K562 (cell line): ENCODE measurements around the gene OXT. TPM values are rescaled to one million over a fixed set of nuclear protein-coding genes. Genes with fewer than 3 reads are reported as not detected.

Source experiments
- CC2D1A ChIP-seq: fragments of 450-650 bp; IDR thresholded peaks from 2 replicates; pipeline ENCODE4 v1.6.1; 2017; ENCODE audit warnings: mild to moderate bottlenecking
- COPS2 ChIP-seq: fragments of 450-650 bp; conservative IDR thresholded peaks from 2 replicates; pipeline ENCODE4 v1.6.1; 2016; ENCODE audit warnings: mild to moderate bottlenecking, moderate library complexity
- E2F3 ChIP-seq: fragments of 250-450 bp; sonication (Bioruptor Pico); IDR thresholded peaks from 2 replicates; pipeline ENCODE4 v1.4.0; 2020; ENCODE audit warnings: mild to moderate bottlenecking
- EP400 ChIP-seq: fragments of 450-650 bp; IDR thresholded peaks from 2 replicates; pipeline ENCODE4 v1.6.1; 2017; ENCODE audit warnings: antibody characterized with exemption, mild to moderate bottlenecking, moderate library complexity
- GATAD2A ChIP-seq: fragments of 450-650 bp; IDR thresholded peaks from 2 replicates; pipeline ENCODE4 v1.6.1; 2017
- HSF4 ChIP-seq: fragments of 250-450 bp; sonication (Bioruptor Pico); IDR thresholded peaks from 2 replicates; pipeline ENCODE4 v2.1.2; 2022; ENCODE audit warnings: mild to moderate bottlenecking, moderate library complexity, borderline replicate concordance
- KDM5B ChIP-seq: fragments of 200-600 bp; sonication (generic); IDR thresholded peaks from 2 replicates; pipeline ENCODE4 v1.6.1; 2012; ENCODE audit warnings: low read depth, mild to moderate bottlenecking, moderate library complexity, low read length, control low read depth, inconsistent platforms; ENCODE audit not compliant: insufficient replicate concordance
- NR3C1 ChIP-seq: sonication (generic); formaldehyde crosslinking; IDR thresholded peaks from 2 replicates; pipeline ENCODE4 v1.8.1; 2022; ENCODE audit warnings: missing genetic modification reagents
- SRSF7 ChIP-seq: fragments of 200-400 bp; formaldehyde crosslinking; optimal IDR thresholded peaks from 2 replicates; pipeline ENCODE3; 2017; ENCODE audit warnings: mild to moderate bottlenecking, low read depth, low read length
- STAT5B ChIP-seq: fragments of 250-450 bp; sonication (Bioruptor Pico); IDR thresholded peaks from 2 replicates; pipeline ENCODE4 v1.8.0; 2021; ENCODE audit warnings: mild to moderate bottlenecking, inconsistent platforms
- ZBTB7A ChIP-seq: IDR thresholded peaks from 2 replicates; pipeline ENCODE4 v1.6.1; 2011; ENCODE audit warnings: low read depth, mild to moderate bottlenecking, low read length, moderate library complexity, borderline replicate concordance; ENCODE audit not compliant: control insufficient read depth
- ZNF408 ChIP-seq: fragments of 250-450 bp; sonication (Bioruptor Pico); IDR thresholded peaks from 2 replicates; pipeline ENCODE4 v1.4.0; 2020; ENCODE audit warnings: low read depth, mild to moderate bottlenecking, moderate library complexity
- polyA plus RNA-seq, 8 experiments: library from polyadenylated mRNA; depleted of rRNA in 4 of 8; stranded (reverse) in 5 of 8; unstranded in 3 of 8; fragments of >200 nt; fragmentation: Nextera tagmentation in 2 of 8; fragmentation: Illumina TruSeq in 1 of 8; extraction: Ambion mirVana in 2 of 8; extraction: Trizol in 1 of 8; gene quantifications; 2 replicates each; pipeline versions ENCODE4 v1.2.1 to v1.2.3, GENCODE V29; 2011 to 2014; ENCODE audit warnings: inconsistent platforms in 1 of 8, missing spikeins in 1 of 8
- total RNA-seq, 7 experiments: library from RNA; depleted of rRNA in 6 of 7; stranded (reverse); fragments of >200 nt in 6 of 7; fragmentation: Illumina TruSeq in 2 of 7; extraction: Trizol in 2 of 7; gene quantifications; 2 replicates each; pipeline versions ENCODE4 v1.2.1 to v1.2.3, GENCODE V29; 2011 to 2021; ENCODE audit warnings: low replicate concordance in 1 of 7
- TF ChIP-seq, protein P1 (sequence below): sonication (generic); formaldehyde crosslinking; IDR thresholded peaks from 2 replicates; pipeline ENCODE4 v1.8.0; 2023; ENCODE audit warnings: missing genetic modification reagents, mild to moderate bottlenecking, borderline replicate concordance
- TF ChIP-seq, protein P2 (sequence below), 2 experiments: fragments of 200-800 bp in 1 of 2; sonication (Bioruptor generic) in 1 of 2; sonication (generic) in 1 of 2; formaldehyde crosslinking in 1 of 2; IDR thresholded peaks in 1 of 2; conservative IDR thresholded peaks in 1 of 2; 2 replicates each; pipeline versions ENCODE4 v1.5.0 to v1.6.1; 2016 to 2020; ENCODE audit warnings: missing compliant biosample characterization in 1 of 2, missing genetic modification characterization in 1 of 2, missing genetic modification reagents in 1 of 2
- TF ChIP-seq, protein P3 (sequence below): fragments of 450-650 bp; formaldehyde crosslinking; IDR thresholded peaks from 2 replicates; pipeline ENCODE4 v1.4.0; 2020; ENCODE audit warnings: mild to moderate bottlenecking, moderate library complexity

Gene OXT
- total and polyA plus RNA-seq, 9 of the 15 experiments (the other 6 are each of a cell fraction or from before 2014, with no cell fraction given) = not detected

DNA sequence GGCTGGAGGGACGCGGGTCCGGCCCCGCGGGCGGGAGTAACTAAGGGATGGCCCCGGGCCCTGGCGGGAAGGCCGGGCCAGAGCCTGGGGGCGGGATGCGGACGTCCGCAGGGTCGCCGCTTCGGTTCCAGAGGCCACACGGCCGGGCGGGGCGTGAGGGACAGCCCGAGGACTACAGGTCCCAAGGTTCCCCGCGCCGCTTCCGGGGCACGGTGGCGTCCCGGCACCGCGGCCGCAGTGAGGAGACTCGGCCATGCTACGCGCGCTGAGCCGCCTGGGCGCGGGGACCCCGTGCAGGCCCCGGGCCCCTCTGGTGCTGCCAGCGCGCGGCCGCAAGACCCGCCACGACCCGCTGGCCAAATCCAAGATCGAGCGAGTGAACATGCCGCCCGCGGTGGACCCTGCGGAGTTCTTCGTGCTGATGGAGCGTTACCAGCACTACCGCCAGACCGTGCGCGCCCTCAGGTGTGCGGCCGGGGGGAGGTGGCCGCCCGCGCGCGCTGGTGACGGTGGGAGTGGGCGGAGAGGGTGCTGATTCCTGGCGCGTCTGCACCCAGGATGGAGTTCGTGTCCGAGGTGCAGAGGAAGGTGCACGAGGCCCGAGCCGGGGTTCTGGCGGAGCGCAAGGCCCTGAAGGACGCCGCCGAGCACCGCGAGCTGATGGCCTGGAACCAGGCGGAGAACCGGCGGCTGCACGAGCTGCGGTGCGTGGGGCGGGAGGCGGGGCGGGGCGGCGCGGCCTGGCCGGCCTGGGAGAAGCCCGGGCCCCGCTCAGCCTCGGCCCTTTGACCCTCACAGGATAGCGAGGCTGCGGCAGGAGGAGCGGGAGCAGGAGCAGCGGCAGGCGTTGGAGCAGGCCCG, 25.4 kb upstream of the OXT start, which contains the start of gene MRPS26 (continued):
- TF ChIP-seq CC2D1A = no peak
- peak; percentile 79 for TF ChIP-seq EP400
- TF ChIP-seq, protein P1, sequence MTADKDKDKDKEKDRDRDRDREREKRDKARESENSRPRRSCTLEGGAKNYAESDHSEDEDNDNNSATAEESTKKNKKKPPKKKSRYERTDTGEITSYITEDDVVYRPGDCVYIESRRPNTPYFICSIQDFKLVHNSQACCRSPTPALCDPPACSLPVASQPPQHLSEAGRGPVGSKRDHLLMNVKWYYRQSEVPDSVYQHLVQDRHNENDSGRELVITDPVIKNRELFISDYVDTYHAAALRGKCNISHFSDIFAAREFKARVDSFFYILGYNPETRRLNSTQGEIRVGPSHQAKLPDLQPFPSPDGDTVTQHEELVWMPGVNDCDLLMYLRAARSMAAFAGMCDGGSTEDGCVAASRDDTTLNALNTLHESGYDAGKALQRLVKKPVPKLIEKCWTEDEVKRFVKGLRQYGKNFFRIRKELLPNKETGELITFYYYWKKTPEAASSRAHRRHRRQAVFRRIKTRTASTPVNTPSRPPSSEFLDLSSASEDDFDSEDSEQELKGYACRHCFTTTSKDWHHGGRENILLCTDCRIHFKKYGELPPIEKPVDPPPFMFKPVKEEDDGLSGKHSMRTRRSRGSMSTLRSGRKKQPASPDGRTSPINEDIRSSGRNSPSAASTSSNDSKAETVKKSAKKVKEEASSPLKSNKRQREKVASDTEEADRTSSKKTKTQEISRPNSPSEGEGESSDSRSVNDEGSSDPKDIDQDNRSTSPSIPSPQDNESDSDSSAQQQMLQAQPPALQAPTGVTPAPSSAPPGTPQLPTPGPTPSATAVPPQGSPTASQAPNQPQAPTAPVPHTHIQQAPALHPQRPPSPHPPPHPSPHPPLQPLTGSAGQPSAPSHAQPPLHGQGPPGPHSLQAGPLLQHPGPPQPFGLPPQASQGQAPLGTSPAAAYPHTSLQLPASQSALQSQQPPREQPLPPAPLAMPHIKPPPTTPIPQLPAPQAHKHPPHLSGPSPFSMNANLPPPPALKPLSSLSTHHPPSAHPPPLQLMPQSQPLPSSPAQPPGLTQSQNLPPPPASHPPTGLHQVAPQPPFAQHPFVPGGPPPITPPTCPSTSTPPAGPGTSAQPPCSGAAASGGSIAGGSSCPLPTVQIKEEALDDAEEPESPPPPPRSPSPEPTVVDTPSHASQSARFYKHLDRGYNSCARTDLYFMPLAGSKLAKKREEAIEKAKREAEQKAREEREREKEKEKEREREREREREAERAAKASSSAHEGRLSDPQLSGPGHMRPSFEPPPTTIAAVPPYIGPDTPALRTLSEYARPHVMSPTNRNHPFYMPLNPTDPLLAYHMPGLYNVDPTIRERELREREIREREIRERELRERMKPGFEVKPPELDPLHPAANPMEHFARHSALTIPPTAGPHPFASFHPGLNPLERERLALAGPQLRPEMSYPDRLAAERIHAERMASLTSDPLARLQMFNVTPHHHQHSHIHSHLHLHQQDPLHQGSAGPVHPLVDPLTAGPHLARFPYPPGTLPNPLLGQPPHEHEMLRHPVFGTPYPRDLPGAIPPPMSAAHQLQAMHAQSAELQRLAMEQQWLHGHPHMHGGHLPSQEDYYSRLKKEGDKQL (CRISPR knock-in tag) = no peak
- peak; percentile 78 for TF ChIP-seq NR3C1
- peak; percentile 8; the same call in 1 of the 2 replicates for TF ChIP-seq E2F3 (CRISPR knock-in tag)
- TF ChIP-seq STAT5B (CRISPR knock-in tag) = no peak
- TF ChIP-seq, protein P2, sequence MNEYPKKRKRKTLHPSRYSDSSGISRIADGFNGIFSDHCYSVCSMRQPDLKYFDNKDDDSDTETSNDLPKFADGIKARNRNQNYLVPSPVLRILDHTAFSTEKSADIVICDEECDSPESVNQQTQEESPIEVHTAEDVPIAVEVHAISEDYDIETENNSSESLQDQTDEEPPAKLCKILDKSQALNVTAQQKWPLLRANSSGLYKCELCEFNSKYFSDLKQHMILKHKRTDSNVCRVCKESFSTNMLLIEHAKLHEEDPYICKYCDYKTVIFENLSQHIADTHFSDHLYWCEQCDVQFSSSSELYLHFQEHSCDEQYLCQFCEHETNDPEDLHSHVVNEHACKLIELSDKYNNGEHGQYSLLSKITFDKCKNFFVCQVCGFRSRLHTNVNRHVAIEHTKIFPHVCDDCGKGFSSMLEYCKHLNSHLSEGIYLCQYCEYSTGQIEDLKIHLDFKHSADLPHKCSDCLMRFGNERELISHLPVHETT (CRISPR knock-in tag; conservative IDR thresholded peaks at IDR 0.05 in 1 of 2, IDR thresholded peaks at IDR 0.05 in 1 of 2) = peak in 1 of 2 experiments; percentile 82; a peak in 2 of 4 replicates
- TF ChIP-seq COPS2 = no peak
- no peak for TF ChIP-seq ZNF408
- peak; percentile 80 for TF ChIP-seq ZBTB7A
- no peak for TF ChIP-seq GATAD2A
- TF ChIP-seq HSF4 (CRISPR knock-in tag) = no peak
- peak; percentile 10 for TF ChIP-seq KDM5B
- no peak for TF ChIP-seq SRSF7
- TF ChIP-seq, protein P3, sequence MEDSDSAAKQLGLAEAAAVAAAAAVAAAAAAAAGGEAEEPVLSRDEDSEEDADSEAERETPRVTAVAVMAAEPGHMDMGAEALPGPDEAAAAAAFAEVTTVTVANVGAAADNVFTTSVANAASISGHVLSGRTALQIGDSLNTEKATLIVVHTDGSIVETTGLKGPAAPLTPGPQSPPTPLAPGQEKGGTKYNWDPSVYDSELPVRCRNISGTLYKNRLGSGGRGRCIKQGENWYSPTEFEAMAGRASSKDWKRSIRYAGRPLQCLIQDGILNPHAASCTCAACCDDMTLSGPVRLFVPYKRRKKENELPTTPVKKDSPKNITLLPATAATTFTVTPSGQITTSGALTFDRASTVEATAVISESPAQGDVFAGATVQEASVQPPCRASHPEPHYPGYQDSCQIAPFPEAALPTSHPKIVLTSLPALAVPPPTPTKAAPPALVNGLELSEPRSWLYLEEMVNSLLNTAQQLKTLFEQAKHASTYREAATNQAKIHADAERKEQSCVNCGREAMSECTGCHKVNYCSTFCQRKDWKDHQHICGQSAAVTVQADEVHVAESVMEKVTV (CRISPR knock-in tag) = no peak
